Measurements from ENCODE around the gene NT5DC3. TPM values are rescaled to one million over a fixed set of nuclear protein-coding genes. Genes with fewer than 3 reads are reported as not detected.

NT5DC3 gene
- total and polyA plus RNA-seq, 9 of the 15 experiments (the other 6 are each of a cell fraction or from before 2014, with no cell fraction given) = 6.3 to 33.5 (median 24.5) TPM

- BruUV-seq (replicated peaks) = no TSS peak
- H3K9me1 ChIP-seq (ENCODE audit: control insufficient read depth, insufficient read depth, low read length) = no peaks in the 10 kb centered on the region
- H3K27me3 ChIP-seq (ENCODE audit: control insufficient read depth in 2 of 2, insufficient read depth in 2 of 2, low read length in 2 of 2) = peaks cover 9 to 19% of the 10 kb centered on the region in 2 experiments; a peak in 3 of 5 replicates
- H3K36me3 ChIP-seq (ENCODE audit: control insufficient read depth, insufficient read depth, low read length) = no peaks in the 10 kb centered on the region
- ATAC-seq (no peak), FAIRE-seq (no peak), DNase-seq (ENCODE audit: extremely low read depth in 1 of 4, low spot score in 3 of 4) (no peak)
- H3K79me2 ChIP-seq (ENCODE audit: control insufficient read depth, insufficient read depth, low read length) = no peaks in the 10 kb centered on the region
- no peak overlapping the region for H3K9ac ChIP-seq (ENCODE audit: insufficient read depth in 1 of 2, low read depth in 2 of 2, low read length in 2 of 2)
- peaks cover 3% of the 10 kb centered on the region; the same call in 1 of the 2 replicates for H4K20me1 ChIP-seq (replicated peaks; ENCODE audit: control insufficient read depth, insufficient read depth, low read length)
- POLR2A ChIA-PET = interaction anchor here (0.8 to 1.0 kb wide), 2 partner anchors 8 to 18 kb away, joined by 3 to 4 read pairs; no protein-coding TSS in a partner anchor
- H3K27ac ChIP-seq (ENCODE audit: extremely low read depth, low read depth, low read length) = no peak overlapping the region
- H3K4me2 ChIP-seq (ENCODE audit: insufficient read depth, low read length) = no peak overlapping the region
- in situ Hi-C loops (cut with MboI) = loop anchor here (10.0 to 25.0 kb wide), 2 partner anchors 224 to 1907 kb away; no protein-coding TSS in a partner anchor
- CTCF ChIA-PET (ENCODE audit: low intra/inter-chr PET ratio) = no interaction called here
- no peak overlapping the region for H3K4me3 ChIP-seq
- 7% methylated on average over 8 of the region's 8 CpGs for WGBS (ENCODE audit: insufficient coverage, low coverage, missing lambda C conversion rate)
- H2AFZ ChIP-seq (ENCODE audit: low read depth, low read length) = no peak overlapping the region
- no peaks in the 10 kb centered on the region for H3K4me1 ChIP-seq (replicated peaks in 1 of 2; ENCODE audit: control insufficient read depth in 2 of 2, insufficient read depth in 2 of 2, low read length in 2 of 2)
- intact Hi-C loops (cut with micrococcal nuclease) = loop anchor here (5.0 kb wide), 2 partner anchors 177 to 477 kb away; no protein-coding TSS in a partner anchor
- no peaks in the 10 kb centered on the region for H3K9me3 ChIP-seq (replicated peaks; ENCODE audit: control insufficient read depth, insufficient read depth, low read depth, low read length)
- TF ChIP-seq ZBED1 (IDR thresholded peaks at IDR 0.05) (no peak), CHCHD3 (CRISPR knock-in tag; IDR thresholded peaks at IDR 0.05) (no peak), CBX8 (IDR thresholded peaks at IDR 0.05; ENCODE audit: borderline replicate concordance, extremely low read depth, low read depth, low read length, poor library complexity, severe bottlenecking) (no peak), REST (IDR thresholded peaks at IDR 0.05; ENCODE audit: borderline replicate concordance) (no peak), REST (CRISPR knock-in tag; IDR thresholded peaks at IDR 0.05; ENCODE audit: low read depth) (no peak), ZNF253 (CRISPR knock-in tag; conservative IDR thresholded peaks at IDR 0.05) (no peak), CTBP1 (IDR thresholded peaks at IDR 0.05; ENCODE audit: borderline replicate concordance) (no peak)
Observed at GRCh38 chr12:103880299-103881142, 39.5 kb upstream of the NT5DC3 start.
